ENCODE results near the gene BCL2L12.
A peak's percentile ranks its signal among the peaks of the same experiment; 100 is the strongest.

Gene BCL2L12

DNA sequence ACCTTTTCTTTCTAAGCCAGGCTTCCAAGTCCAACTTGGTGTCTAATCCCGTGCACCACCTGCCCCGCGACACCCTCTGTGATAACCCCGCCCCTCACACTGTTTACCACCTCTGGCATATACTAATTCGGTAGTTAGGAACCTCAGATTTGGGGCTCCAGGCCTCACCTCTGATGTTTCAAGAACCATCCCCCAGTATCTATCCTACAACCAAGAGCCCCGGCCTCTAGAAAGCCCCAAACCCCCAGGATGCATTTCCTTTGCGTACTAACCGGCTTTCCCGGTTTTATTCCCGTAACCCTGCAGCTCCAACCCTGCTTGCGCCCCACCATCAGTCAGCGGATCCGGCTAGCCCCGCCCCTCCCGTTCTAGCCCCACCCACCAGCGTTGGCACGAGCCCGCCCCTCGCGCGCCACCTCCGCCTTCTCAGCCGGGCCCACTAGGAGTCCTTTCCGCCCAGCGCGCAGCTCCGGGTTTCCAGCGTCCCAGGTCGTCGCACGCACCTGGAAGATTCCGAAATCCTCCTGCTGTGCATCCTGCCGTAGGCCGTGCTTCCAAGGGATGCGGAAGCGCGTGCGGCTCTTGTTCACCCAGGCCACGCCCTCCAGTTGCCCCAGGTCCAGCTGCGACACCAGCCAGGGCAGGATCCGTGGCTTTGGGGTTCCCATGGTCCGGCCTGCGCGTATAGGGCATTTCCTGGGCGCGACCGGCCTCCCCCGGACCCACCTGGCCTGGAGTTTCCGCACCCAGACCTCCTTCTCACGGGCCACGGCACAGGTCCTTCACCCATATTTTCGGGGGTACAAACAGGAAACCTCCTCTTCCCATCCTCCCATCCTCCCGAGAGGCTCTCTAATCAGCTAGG, 1.3 kb upstream of the BCL2L12 start:
- DNase-seq = peak; percentile 85

GRCh38 chr19:49665036-49665350, 740 bp upstream of the BCL2L12 start:
- DNase-seq = no peak

- DNase-seq = no peak
These were observed 349 bp downstream of the BCL2L12 start for GRCh38 chr19:49666120-49666444.

DNA sequence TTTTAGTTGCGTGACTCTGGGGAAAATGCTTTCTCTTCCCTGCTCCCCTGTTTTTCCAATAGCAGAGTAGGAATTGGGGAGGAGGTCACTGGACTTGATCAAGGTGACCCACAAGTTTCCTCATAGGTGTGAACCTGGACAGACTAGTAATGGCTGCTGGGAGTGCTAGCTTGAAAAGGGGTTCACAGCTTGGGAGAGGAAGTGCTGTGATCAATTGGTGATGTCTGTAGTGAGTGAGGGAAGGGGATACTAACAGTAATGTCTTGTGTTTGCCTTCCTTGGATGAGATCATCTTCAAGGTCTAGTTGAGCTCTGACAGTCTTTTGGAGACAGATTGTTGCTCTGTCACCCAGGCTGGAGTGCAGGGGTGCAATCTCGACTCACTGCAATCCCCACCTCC, 1.7 kb downstream of the BCL2L12 start:
- no peak for DNase-seq

- DNase-seq = no peak
These were observed 3.8 kb downstream of the BCL2L12 start for GRCh38 chr19:49669516-49669915.

GRCh38 chr19:49672131-49672919, 6.6 kb downstream of the BCL2L12 start:
- peak; percentile 88 for DNase-seq

GRCh38 chr19:49676136-49676783, 10.5 kb downstream of the BCL2L12 start:
- DNase-seq = peak; percentile 98

DNA sequence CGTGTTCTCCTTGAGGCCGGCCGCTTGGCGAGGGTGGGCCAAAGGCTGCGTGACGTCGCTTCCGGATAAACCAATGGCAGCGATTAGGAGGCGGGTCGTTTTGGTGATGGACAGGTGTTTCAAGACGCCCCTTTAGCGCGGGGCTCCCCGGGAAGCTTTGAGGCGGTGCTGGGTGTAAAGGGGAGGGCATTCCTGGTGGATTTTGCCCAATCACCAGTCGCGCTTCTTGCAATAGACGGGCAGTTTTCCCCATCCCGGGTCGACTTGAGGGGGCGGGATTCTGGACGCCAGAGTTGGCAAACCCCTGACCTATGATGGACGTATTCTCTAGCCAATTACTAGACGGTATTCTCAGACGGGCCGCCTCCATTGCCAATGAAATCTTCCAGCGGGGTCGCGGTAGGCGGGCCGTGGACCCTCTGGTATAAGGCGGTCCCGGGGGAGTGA, 11.1 kb downstream of the BCL2L12 start:
- peak; percentile 100 for DNase-seq

DNA sequence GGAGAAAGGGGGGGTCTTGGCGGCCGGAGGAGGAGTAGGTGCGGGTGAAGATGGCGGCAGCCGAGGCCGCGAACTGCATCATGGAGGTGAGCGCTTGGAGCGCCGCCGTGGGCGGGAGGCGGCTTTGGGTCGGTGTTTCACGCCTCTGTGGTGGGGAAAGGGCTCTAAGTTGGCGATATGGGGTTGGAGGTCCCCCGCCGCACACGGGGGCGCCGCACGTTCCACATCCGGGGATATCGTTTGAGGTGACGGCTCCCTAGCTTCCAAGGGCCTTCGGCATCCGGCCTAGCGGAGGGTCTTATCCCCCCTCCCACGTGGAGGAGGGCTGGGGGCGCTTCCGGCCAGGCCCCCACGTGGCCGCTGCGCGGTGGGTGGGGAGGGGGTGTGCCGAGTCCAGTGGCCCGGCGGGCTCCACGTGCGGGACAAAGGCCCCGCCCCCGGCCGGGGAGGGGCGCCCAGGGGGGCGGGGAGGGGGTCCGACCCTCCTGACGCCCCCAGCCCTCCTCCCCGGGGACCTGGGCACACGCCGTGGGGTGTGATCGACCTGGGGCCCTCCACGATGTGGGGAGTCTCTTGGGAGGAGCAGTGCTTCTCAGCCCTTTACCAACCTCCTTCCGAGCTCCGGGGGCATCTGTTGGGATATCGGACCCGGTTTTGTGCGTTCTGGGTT, 11.6 kb downstream of the BCL2L12 start, which contains the start of gene PRMT1:
Gene PRMT1, plus strand, starts transcription at position 41 of the 670 bp plus-strand sequence. Its CDS starts 10 bp downstream, at position 51.
- DNase-seq = no peak

DNA sequence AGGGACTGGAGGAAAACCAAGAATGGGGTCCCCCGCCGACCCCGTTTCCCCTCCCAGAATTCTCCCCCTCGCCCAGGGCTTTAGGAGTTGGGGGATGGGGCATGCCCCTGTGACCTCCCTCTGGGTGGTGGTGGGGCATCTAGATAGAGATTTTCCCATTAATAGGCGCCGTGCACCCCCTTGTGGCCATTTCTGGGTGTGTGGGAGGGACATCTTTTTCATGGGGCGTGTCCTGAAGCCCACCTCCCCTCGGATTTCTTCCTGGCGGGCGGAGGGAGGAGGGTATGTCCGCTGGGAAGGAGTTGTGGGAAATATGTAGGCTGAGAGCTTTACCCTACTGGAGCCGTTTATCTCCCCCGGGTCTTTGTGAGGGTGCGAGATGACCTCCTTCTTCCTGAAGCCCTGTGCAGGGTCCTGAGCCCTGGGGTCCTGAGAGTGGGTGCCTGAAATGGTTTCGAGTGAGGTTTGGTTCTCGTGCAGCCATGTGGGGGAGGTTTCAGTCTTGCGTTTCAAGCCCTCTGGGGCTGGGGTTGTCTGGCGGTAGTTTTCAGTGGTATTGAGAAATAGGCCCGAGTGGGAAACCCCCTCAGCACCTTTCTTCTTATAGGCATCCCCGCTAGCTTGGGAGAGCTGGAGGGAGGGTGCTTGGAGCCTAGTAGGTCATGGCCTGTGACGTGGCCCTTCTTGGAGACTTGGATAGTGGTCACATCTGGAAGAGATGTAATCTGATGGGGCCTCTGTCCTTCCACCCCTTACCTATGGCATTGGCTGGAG, 12.4 kb downstream of the BCL2L12 start:
- DNase-seq = peak; percentile 92

GRCh38 chr19:49678985-49679770, 13.4 kb downstream of the BCL2L12 start:
- no peak for DNase-seq

DNA sequence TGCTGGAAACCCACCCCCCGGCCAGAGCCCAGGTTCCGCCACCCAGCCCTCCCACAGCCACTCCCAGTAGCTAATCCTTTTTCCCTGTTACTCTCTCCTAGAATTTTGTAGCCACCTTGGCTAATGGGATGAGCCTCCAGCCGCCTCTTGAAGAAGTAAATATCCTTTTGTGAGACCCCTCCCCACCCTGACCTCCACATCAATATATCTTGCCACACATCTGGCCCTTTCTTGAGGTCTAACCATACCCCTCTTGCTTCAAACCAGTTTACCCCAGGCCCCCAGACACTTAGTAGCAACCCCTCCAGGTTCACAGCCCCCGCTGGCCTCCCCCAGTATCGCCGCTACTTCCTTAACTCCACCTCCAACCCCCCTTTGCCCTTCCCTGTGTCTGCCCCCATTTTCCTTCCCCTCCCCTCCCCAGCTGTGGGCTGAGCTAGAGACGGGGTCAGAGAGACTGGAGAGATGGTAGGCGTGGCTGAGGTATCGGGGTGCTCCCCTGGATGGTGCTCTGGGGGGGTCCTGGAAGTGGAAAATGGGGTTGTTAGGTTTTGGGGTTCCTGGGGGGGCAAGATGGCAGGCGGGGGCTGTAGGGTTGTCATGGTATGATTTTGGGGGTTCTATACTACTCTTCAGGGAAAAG, 14.2 kb downstream of the BCL2L12 start:
- no peak for DNase-seq

GRCh38 chr19:49680421-49681351, 15.0 kb downstream of the BCL2L12 start:
- DNase-seq = peak; percentile 98

GRCh38 chr19:49681830-49682229, 16.1 kb downstream of the BCL2L12 start:
- no peak for DNase-seq

DNA sequence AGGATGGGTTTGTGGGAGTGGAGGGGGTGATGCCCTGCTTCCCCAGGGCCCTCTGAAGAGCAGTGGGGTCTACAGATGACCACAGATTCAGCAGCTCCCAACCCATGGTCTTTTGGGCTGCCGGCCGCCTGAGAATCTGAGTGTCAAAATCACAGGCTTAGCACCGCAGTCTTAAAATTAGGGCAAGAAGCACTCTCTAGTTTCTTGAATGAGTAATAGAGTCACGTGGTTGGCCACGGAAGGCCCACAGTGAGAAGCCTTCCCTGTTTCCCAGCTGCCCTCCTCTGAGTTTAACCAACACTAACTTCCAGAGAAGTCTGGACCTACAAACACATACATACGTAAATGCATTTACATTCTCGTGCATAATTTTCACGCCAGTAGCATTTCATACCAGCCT, 16.5 kb downstream of the BCL2L12 start:
- no peak for DNase-seq

GRCh38 chr19:49683814-49684250, 18.1 kb downstream of the BCL2L12 start:
- DNase-seq = no peak

DNA sequence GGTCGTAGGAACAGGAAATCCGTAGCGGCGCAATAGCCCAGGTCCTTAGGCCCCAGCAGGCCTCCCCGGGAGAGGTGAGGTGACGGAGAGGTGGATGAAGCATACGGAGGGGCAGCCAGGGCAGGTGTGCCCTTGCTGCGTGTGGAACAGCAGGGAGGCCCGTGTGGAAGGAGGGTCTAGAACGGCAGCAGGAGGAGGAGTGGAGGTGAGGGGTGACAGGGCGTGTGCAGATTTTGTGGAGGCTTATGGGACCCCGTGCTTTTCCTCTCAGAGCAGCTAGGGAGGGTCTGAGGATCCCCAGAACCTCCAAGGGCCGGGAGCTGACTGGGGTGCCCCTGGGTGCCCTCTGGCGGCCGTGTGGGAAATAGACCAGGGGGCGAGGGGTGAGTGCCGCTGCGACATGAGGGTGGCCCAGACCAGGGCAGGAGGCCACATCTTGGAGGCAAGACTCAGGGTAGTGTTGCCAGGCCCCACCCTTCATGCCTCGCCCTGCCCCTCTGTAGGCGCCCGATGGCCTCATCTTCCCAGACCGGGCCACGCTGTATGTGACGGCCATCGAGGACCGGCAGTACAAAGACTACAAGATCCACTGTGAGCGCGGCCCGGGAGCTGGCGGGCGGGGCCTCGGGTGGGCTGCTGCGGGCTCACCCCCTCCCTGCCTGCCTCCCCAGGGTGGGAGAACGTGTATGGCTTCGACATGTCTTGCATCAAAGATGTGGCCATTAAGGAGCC, 18.7 kb downstream of the BCL2L12 start:
- DNase-seq = no peak

DNA sequence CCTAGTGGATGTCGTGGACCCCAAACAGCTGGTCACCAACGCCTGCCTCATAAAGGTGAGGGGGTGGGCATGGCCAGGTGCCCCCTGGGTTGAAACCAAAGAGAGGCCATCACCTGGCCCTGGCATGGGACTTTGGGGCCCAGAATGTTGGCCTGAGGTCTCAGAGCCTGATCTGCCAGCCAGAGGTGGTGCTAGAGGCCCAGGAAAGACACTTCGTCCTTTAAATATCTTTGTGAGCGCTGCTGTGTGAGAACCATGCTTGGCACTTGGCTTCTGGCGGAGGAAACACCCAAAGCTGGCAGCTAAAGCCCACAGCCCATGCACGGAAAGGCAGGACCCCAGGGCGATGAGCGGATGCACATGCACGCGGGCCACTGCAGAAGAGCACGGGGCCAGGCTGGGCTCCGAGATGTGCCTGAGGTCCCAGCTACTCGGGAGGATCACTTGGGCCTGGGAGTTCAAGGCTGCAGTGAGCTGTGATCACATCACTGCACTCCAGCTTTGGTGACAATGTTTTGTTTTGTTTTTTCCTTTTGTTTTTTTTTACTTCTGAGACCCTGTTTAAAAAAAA, 19.3 kb downstream of the BCL2L12 start:
- DNase-seq = no peak

Measured in retina (tissue), 1 donor.